Right lung (tissue), 5 donors: Measurements from ENCODE around the gene BBOX1. TPM values are rescaled to one million over a fixed set of nuclear protein-coding genes. Genes with fewer than 3 reads are reported as not detected.
"Not testable (repeated sequence)": the region's sequence is repeated elsewhere in the genome, so short reads cannot be mapped to it uniquely, and the experiment has no call there.

Experiments
- DNase-seq, 2 donors: peaks; one replicate each; pipeline ENCODE4 v3.0.0-alpha.2; 2013
- polyA plus RNA-seq, 5 donors: library from polyadenylated mRNA; unstranded; fragments of 120-200 nt; gene quantifications; one replicate each; pipeline versions ENCODE4 v1.2.1 to v1.2.3, GENCODE V29; 2013; ENCODE audit warnings: inconsistent platforms in 1 of 5, low replicate concordance in 1 of 5; ENCODE audit not compliant: insufficient read length in 5 of 5, insufficient read depth in 1 of 5

The BBOX1 gene
- polyA plus RNA-seq, 5 donors = 0.10 to 0.24 (median 0.11) TPM; not detected in 1

- no peak for DNase-seq
Measured at GRCh38 chr11:27083241-27083640, 42.6 kb downstream of the BBOX1 start.

GRCh38 chr11:27083782-27084181 lies 43.2 kb downstream of the BBOX1 start:
- no peak for DNase-seq

- no peak for DNase-seq
Measured at GRCh38 chr11:27084518-27084917, 43.9 kb downstream of the BBOX1 start.

GRCh38 chr11:27085111-27085510 lies 44.5 kb downstream of the BBOX1 start:
- DNase-seq = no peak

- no peak for DNase-seq
Measured at GRCh38 chr11:27085605-27086004, 45.0 kb downstream of the BBOX1 start.

GRCh38 chr11:27087432-27087831 lies 46.8 kb downstream of the BBOX1 start:
- no peak for DNase-seq

GRCh38 chr11:27088353-27088752 lies 47.7 kb downstream of the BBOX1 start:
- no peak for DNase-seq

GRCh38 chr11:27089746-27090145 lies 49.1 kb downstream of the BBOX1 start:
- no peak for DNase-seq

GRCh38 chr11:27090357-27090948 lies 49.8 kb downstream of the BBOX1 start:
- not testable (repeated sequence) for DNase-seq

GRCh38 chr11:27094120-27094519 lies 53.5 kb downstream of the BBOX1 start:
- DNase-seq = no peak

- DNase-seq = peak; percentile 78 to 80
Measured at GRCh38 chr11:27095059-27095458, 54.4 kb downstream of the BBOX1 start.

- no peak for DNase-seq
Measured at GRCh38 chr11:27095887-27096286, 55.3 kb downstream of the BBOX1 start.

GRCh38 chr11:27097551-27097950 lies 56.9 kb downstream of the BBOX1 start:
- no peak for DNase-seq

GRCh38 chr11:27100534-27100933 lies 59.9 kb downstream of the BBOX1 start:
- DNase-seq = no peak

GRCh38 chr11:27107548-27107947 lies 66.9 kb downstream of the BBOX1 start:
- DNase-seq = no peak

GRCh38 chr11:27108809-27109208 lies 68.2 kb downstream of the BBOX1 start:
- DNase-seq = no peak

GRCh38 chr11:27111896-27112295 lies 71.3 kb downstream of the BBOX1 start:
- DNase-seq = no peak

GRCh38 chr11:27112946-27113345 lies 72.3 kb downstream of the BBOX1 start:
- DNase-seq = no peak

- peak in 1 of 2 donors; percentile 40 for DNase-seq
Measured at GRCh38 chr11:27115051-27115650, 74.5 kb downstream of the BBOX1 start.

- no peak for DNase-seq
Measured at GRCh38 chr11:27116684-27117083, 76.1 kb downstream of the BBOX1 start.

- DNase-seq = no peak
Measured at GRCh38 chr11:27118371-27118770, 77.8 kb downstream of the BBOX1 start.

GRCh38 chr11:27118949-27119348 lies 78.3 kb downstream of the BBOX1 start:
- no peak for DNase-seq

- DNase-seq = no peak
Measured at GRCh38 chr11:27119396-27119795, 78.8 kb downstream of the BBOX1 start.

- DNase-seq = no peak
Measured at GRCh38 chr11:27120211-27120610, 79.6 kb downstream of the BBOX1 start.
